Psoas muscle (tissue), 8 donors: Measurements from ENCODE around the gene PRKN. TPM values are rescaled to one million over a fixed set of nuclear protein-coding genes. Genes with fewer than 3 reads are reported as not detected.

Experiments
- ATAC-seq, 4 donors: fragments of 200-7000 bp; cut with Tn5 transposase; one replicate each; pipeline ENCODE4 v1.9.1; 2020; ENCODE audit warnings: moderate library complexity in 3 of 4, mild to moderate bottlenecking in 2 of 4
- DNase-seq, 2 donors: peaks; one replicate each; pipeline ENCODE4 v3.0.0-alpha.2; 2020
- H3K27ac ChIP-seq: fragments of 200-600 bp; one replicate; pipeline ENCODE4 v1.8.0; 2022
- H3K27me3 ChIP-seq, 3 donors: fragments of 200-600 bp in 1 of 3; one replicate each; pipeline versions ENCODE4 v1.6.1 to v1.8.0; 2013 to 2022; ENCODE audit warnings: low read length in 2 of 3, mild to moderate bottlenecking in 2 of 3, moderate library complexity in 1 of 3; ENCODE audit not compliant: insufficient read depth in 3 of 3
- H3K36me3 ChIP-seq, 2 donors: fragments of 200-600 bp in 1 of 2; one replicate each; pipeline versions ENCODE4 v1.6.1 to v1.8.0; 2013 to 2022; ENCODE audit warnings: low read depth in 1 of 2, mild to moderate bottlenecking in 1 of 2, moderate library complexity in 1 of 2; ENCODE audit not compliant: insufficient read depth in 1 of 2
- H3K4me1 ChIP-seq: fragments of 200-600 bp; one replicate; pipeline ENCODE4 v1.8.0; 2022
- H3K4me3 ChIP-seq: fragments of 200-600 bp; one replicate; pipeline ENCODE4 v1.8.0; 2022; ENCODE audit warnings: mild to moderate bottlenecking
- H3K9me3 ChIP-seq: fragments of 200-600 bp; one replicate; pipeline ENCODE4 v1.8.0; 2022
- CTCF ChIP-seq: fragments of 200-600 bp; IDR thresholded peaks from one replicate; pipeline ENCODE4 v1.8.0; 2022; ENCODE audit warnings: antibody characterized with exemption
- WGBS, 3 donors: extraction: QIAGEN DNeasy Blood & Tissue Kit; methylation state at CpG; one replicate each; pipeline versions ENCODE4 v1.1.6 to v1.1.7; 2013; 5-methylcytosine and 5-hydroxymethylcytosine counted together
- intact Hi-C, 2 donors: fragments of 100-400 bp; cut with DNase I; formaldehyde crosslinking; loops; one replicate each; pipeline versions ENCODE4 v1.11.0 to v1.14.2; 2022
- polyA plus RNA-seq, 3 donors: library from polyadenylated mRNA; stranded (reverse); fragments of 200-250 nt; gene quantifications; one replicate each; pipeline ENCODE4 v1.2.3, GENCODE V29; 2013
- total RNA-seq, 4 donors: library from RNA; stranded (reverse); fragmentation: NEBNext Ultra II Directional in 2 of 4; extraction: Animal tissue kit (Norgen Biotek cat#: 25700) in 2 of 4; gene quantifications; one replicate each; pipeline versions ENCODE4 v1.2.1 to v1.2.4, GENCODE V29; 2021 to 2023
- donor health status: healthy with polysubstance abuse.
- donor health status: DM: no; HTN: no; CAD: no; lungs with moderate emphysema.
- donor health status: Bipolar disorder and iron deficiency.
- donor health status: healthy.
- donor health status: DM: yes; HTN: yes; CAD: no.
- donor health status: DM: no; HTN: no; CAD: no.
- donor health status: DM: no; HTN: no; CAD: no.
- donor health status: DM: yes; HTN: yes; CAD: no.

The PRKN gene
- total and polyA plus RNA-seq, 7 donors: 1.5 to 19.5 (median 11.7) TPM

- intact Hi-C loops: no loop called here
Observed at GRCh38 chr6:162388383-162388777, 339.2 kb downstream of the PRKN start.

DNA sequence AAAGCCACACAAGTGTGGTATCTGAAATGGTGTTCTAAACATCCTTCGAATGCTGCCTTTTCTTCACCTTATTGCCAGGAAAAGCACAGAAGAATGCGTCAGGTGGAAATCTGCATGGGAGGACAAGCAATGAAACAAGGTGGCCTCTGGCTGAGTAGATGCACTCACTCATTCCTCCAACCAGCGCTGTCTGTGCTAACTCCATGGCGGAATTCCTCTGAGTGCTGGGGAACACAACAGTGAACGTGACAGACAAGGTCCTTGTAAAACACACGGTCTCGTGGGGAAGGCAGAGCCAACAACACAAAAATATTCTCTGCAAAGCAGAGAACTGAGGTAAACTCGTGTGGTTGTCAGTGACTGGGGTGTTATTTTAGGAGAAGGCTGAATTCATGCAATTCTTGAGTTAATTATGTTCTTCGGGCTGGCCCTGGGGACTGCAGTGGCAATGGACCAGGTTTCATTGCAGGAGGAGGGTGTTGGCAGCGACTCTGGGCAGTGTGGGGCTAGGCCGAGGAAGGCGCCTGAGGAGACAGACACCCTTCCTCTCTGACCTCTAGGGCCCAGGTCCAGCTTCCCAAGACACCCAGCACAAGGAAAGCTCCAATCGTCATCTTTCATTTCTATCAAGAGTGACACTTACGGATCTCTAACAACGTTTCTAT is 339.7 kb downstream of the PRKN start:
- no peaks in the 10 kb centered on the region for H3K27me3 ChIP-seq
- no peak for TF ChIP-seq CTCF
- no peaks in the 10 kb centered on the region for H3K9me3 ChIP-seq
- H3K27ac ChIP-seq: no peak overlapping the region
- peak; percentile 37 to 65 (median 58) for ATAC-seq
- intact Hi-C loops: no loop called here
- peaks cover 10% of the 10 kb centered on the region for H3K4me1 ChIP-seq
- H3K4me3 ChIP-seq: no peak overlapping the region
- DNase-seq: peak in 1 of 2 donors; percentile 57
- H3K36me3 ChIP-seq: no peaks in the 10 kb centered on the region
- 46 to 75% (median 60%) methylated on average over 15 of the region's 15 CpGs for WGBS, 3 donors

More at GRCh38 chr6:162388383-162388777, 339.2 kb downstream of the PRKN start:
- 79 to 97% (median 88%) methylated on average over 2 of the region's 2 CpGs for WGBS, 3 donors
- H3K9me3 ChIP-seq: no peaks in the 10 kb centered on the region
- H3K4me1 ChIP-seq: peaks cover 10% of the 10 kb centered on the region
- no peak overlapping the region for H3K4me3 ChIP-seq
- DNase-seq (no peak), ATAC-seq (peak in 1 of 4 donors; percentile 17)
- H3K36me3 ChIP-seq: no peaks in the 10 kb centered on the region
- no peak overlapping the region for H3K27ac ChIP-seq
- TF ChIP-seq CTCF: no peak
- no peaks in the 10 kb centered on the region for H3K27me3 ChIP-seq

DNA sequence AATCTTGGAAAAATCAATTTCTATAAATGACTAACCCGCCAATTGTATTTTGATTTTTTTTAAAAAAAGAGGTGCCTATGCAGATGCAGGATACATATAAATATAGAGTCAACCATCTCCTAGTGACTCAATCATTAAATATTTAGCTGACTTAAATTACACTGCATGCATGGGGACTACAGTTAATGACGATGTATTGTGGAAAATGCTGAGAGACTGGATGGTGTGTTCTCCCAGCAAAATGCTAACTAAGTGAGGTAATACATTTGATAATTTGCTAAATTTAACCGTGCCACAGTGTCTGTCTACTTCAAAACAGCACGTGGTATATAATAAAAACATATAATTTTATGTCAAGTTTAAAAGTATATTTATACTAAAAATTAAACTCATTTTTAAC is 341.6 kb downstream of the PRKN start:
- H3K9me3 ChIP-seq: no peaks in the 10 kb centered on the region
- no peak for TF ChIP-seq CTCF
- H3K27me3 ChIP-seq: no peaks in the 10 kb centered on the region
- H3K4me3 ChIP-seq: no peak overlapping the region
- H3K36me3 ChIP-seq: no peaks in the 10 kb centered on the region
- ATAC-seq: peak in 3 of 4 donors; percentile 46 to 63 (median 56)
- WGBS, 3 donors: 37 to 56% (median 47%) methylated on average over 4 of the region's 4 CpGs
- H3K27ac ChIP-seq: no peak overlapping the region
- no peak for DNase-seq
- intact Hi-C loops: no loop called here
- peaks cover 10% of the 10 kb centered on the region for H3K4me1 ChIP-seq

- TF ChIP-seq CTCF: no peak
- H3K36me3 ChIP-seq: no peaks in the 10 kb centered on the region
- intact Hi-C loops: no loop called here
Observed at GRCh38 chr6:162379757-162380409, 347.7 kb downstream of the PRKN start.

More at GRCh38 chr6:162379757-162380409, 347.7 kb downstream of the PRKN start:
- ATAC-seq (no peak), DNase-seq (no peak)
- Histone ChIP-seq H3K9me3 (no peaks in the 10 kb centered on the region), H3K27ac (no peak overlapping the region), H3K27me3 (no peaks in the 10 kb centered on the region), H3K4me1 (no peaks in the 10 kb centered on the region), H3K4me3 (no peak overlapping the region)
- WGBS, 3 donors: 57 to 63% (median 62%) methylated on average over 5 of the region's 5 CpGs
